T-helper 1 cell treated with Interleukin-12 subunit alpha and Interleukin-12 subunit beta and Interleukin-4 antibody, amounts not matched to agents 30 μg/mL and 1 μg/mL, for 36 hours (primary cell): ENCODE data around the gene GNAL.
"Not testable (repeated sequence)": the region's sequence is repeated elsewhere in the genome, so short reads cannot be mapped to it uniquely, and the experiment has no call there.

Source experiments
- H3K27ac Mint-ChIP-seq: one replicate; pipeline ENCODE4 v1.8.0; 2021; ENCODE audit warnings: mild to moderate bottlenecking, mixed read lengths
- H3K27me3 Mint-ChIP-seq: one replicate; pipeline ENCODE4 v1.8.0; 2021; ENCODE audit warnings: low read depth, mixed read lengths
- H3K36me3 Mint-ChIP-seq: one replicate; pipeline ENCODE4 v1.8.0; 2021; ENCODE audit warnings: low read depth, mixed read lengths
- H3K4me1 Mint-ChIP-seq: one replicate; pipeline ENCODE4 v1.8.0; 2021; ENCODE audit warnings: low read depth, mixed read lengths
- H3K4me3 Mint-ChIP-seq: one replicate; pipeline ENCODE4 v1.8.0; 2021; ENCODE audit warnings: mild to moderate bottlenecking, moderate library complexity, mixed read lengths
- H3K9me3 Mint-ChIP-seq: one replicate; pipeline ENCODE4 v1.8.0; 2021; ENCODE audit warnings: mixed read lengths

Gene GNAL

DNA sequence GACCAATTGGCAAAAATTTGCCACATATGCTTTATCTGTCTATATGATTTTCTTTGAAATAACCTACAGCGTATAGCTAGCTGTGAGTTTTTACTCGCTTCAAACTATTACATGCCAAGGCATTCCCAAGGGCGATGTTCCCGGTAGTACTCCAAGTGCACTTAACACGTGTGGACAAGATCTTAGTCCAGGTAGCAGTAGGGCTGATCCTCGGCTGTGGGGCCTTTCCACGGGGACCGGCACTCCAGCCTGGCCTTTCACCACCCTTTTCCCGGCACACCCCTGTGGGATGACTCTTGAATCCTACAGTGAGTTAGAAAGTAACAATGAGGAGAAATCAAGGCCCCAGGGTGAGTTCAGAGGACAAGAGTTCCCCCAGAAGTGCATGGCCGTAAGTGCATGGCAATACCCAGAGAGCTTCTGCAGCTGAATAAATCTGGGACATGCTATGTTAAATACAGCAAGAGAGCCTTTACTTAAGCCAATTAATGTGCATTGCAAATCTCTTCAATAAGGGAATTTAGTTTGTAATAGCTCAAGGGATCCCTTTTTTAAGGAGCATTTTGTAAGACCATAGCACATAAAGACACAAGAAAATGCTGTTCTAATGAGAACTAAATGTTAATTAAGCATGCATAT is 188.6 kb downstream of the GNAL start:
- peaks cover 6% of the 10 kb centered on the region for H3K9me3 Mint-ChIP-seq
- no peak overlapping the region for H3K27ac Mint-ChIP-seq
- H3K4me1 Mint-ChIP-seq = no peaks in the 10 kb centered on the region
- H3K36me3 Mint-ChIP-seq = no peaks in the 10 kb centered on the region
- no peaks in the 10 kb centered on the region for H3K27me3 Mint-ChIP-seq
- no peak overlapping the region for H3K4me3 Mint-ChIP-seq

DNA sequence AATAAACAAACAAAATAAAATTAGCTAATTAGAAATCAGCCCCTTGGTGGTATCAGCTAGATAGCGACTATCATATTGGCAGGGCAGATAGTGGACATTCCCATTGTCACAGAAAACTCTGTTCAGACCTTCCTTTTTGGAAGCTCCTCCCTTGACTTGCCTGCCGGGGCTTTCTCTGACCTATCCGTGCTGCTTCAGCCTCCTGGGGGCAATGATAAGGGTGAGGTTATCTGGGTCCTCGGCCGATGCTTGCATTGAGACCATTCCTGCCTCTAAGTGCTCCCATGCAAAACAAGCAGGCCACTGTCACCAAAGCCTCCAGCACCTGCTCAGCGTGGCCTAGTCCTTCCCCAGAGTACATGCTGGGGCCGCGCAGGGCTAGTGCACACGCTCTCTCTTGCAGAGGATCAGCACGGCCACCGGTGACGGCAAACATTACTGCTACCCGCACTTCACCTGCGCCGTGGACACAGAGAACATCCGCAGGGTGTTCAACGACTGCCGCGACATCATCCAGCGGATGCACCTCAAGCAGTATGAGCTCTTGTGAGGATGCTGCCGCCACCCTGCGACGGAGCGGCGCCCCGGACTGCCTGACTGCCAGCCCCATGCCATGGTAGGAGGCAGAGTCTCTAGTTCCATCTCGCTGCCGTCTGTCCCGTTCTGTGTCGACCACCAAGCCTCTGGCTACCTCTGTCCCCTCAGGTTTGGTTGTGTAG is 191.7 kb downstream of the GNAL start:
- Mint-ChIP-seq H3K36me3 (peaks cover 8% of the 10 kb centered on the region), H3K9me3 (peaks cover 2% of the 10 kb centered on the region), H3K4me3 (no peak overlapping the region), H3K27ac (no peak overlapping the region), H3K4me1 (no peaks in the 10 kb centered on the region), H3K27me3 (no peaks in the 10 kb centered on the region)

DNA sequence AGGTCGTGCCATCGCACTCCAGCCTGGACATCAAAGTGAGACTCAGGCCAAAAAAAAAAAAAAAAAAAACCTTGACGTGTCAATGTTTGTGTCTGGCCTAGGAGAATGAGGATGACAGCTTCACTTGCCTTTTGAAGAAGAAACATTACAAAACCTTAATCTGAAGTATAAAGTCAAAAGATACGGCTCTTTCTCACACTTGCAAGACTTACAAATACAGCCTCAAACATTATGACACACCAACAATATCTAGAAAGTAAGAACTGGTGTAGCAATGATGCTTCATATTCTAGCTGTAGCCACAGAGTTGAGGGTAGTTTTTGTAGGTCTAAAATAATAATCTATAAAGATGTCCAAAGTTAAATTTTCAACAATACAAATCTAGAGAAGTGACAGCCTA is 193.6 kb downstream of the GNAL start:
- Mint-ChIP-seq H3K4me3 (no peak overlapping the region), H3K27me3 (no peaks in the 10 kb centered on the region), H3K4me1 (no peaks in the 10 kb centered on the region), H3K27ac (no peak overlapping the region), H3K36me3 (peaks cover 13% of the 10 kb centered on the region), H3K9me3 (no peaks in the 10 kb centered on the region)

DNA sequence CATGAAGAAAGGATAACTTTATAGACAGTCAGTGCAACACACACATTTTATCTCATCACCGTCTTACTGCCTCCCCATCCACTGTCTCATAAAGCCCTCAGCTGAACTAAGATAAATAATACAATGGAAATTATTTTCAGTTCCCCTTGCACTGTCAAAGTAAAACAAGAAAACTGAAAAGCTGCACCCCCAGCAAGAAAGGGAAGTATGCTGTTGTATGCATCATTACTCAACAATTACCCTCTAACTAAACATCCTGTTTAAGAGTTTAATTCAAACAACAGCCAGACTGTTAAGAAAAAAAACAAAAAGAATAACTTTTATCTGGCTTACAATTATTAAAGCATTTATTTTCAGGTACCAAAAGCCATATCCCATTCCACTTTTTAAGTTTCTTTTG is 194.1 kb downstream of the GNAL start:
- Mint-ChIP-seq H3K4me1 (no peaks in the 10 kb centered on the region), H3K27me3 (no peaks in the 10 kb centered on the region), H3K9me3 (no peaks in the 10 kb centered on the region), H3K27ac (no peak overlapping the region), H3K4me3 (no peak overlapping the region), H3K36me3 (peaks cover 16% of the 10 kb centered on the region)

DNA sequence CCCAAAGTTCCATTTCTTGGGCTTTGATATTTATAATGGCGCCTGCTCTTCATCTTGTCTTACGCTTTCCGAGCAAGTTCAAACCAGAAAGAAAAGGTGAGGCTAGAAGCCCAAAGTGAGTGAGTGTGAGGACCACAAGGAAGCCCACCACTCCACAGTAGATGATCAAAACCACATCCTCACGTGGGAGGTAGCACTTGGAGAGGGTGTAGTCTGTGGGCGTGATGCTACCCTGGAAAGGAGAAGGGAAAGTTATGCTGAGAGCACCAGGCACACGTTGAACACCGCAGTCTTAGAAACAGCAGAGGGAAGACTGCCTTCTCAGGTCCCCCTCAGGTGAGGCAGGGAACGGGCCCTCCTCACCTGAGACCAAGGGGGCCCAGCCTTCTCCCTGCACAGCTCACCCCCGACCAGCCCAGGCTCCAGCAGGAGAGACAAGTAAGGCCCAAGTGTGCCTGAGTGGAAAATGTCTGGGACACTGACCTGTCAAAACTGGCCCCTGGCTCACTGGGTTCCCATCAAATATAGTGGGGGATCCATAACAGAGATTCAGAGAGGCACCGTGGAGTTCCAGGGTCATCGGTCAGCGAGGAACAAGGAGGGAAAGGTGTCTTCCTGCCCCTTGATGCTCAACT is 195.4 kb downstream of the GNAL start:
- no peaks in the 10 kb centered on the region for H3K4me1 Mint-ChIP-seq
- H3K4me3 Mint-ChIP-seq = no peak overlapping the region
- peaks cover 20% of the 10 kb centered on the region for H3K36me3 Mint-ChIP-seq
- H3K27me3 Mint-ChIP-seq = no peaks in the 10 kb centered on the region
- no peak overlapping the region for H3K27ac Mint-ChIP-seq
- no peaks in the 10 kb centered on the region for H3K9me3 Mint-ChIP-seq

DNA sequence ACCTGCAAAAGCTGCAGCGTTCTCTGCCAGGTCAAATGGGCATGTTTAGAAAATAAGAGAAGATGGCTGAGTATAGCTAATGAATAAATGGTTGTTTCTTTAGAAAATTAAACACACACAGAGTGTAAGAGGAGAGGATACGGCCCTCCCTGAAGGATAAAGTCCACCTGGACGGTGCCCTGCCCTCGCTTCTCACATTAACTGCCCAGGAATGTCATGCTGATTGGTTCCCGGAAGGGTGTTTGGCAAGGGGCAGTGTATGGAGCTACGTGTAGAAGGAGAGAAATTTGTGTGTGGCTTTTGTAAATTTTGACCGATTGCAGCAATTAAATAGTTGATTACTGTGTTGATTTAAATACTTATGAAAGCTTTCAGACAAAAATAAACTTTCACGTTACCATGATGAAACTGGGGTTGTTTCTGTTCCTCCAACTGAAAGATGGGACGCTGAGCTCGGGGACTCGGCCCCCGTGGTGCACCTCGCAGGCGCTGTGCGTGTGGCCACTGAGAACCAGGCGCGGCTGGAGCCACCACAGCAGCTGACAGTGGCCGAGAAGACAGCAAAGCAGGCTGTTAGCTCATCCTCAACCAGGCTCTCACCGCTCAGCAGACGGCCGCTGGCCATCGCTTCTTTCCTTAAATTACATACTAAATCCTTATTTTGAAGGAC is 196.3 kb downstream of the GNAL start:
- Mint-ChIP-seq H3K36me3 (peaks cover 21% of the 10 kb centered on the region), H3K4me3 (no peak overlapping the region), H3K27ac (no peak overlapping the region), H3K9me3 (no peaks in the 10 kb centered on the region), H3K27me3 (no peaks in the 10 kb centered on the region), H3K4me1 (no peaks in the 10 kb centered on the region)

DNA sequence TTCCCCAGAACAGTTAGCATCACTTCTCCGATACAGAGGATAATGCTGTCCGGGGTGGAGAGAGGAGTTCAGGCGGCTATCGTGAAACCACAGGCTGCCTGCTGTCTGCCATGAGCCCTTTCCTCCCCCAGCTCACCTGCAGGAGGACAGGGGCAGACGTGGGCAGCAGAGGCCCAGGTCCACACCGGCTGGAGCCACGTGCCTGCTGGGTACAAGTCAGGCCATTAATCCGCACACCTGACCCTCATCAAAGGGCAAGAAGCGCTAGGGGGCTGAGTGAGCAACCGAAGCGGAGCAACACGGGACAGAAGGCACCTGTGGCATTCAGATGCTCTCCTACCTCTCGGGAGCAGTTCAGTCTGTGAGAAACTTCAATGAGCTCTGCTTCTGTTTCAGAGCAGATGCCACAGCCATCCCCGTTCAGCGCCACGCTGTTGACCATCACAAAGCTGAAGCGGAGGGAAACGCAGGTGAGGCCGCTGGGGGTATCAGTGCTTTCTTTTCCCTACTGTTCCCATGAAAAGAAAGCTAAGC is 197.6 kb downstream of the GNAL start:
- no peaks in the 10 kb centered on the region for H3K4me1 Mint-ChIP-seq
- H3K4me3 Mint-ChIP-seq = no peak overlapping the region
- H3K9me3 Mint-ChIP-seq = no peaks in the 10 kb centered on the region
- no peak overlapping the region for H3K27ac Mint-ChIP-seq
- no peaks in the 10 kb centered on the region for H3K27me3 Mint-ChIP-seq
- peaks cover 24% of the 10 kb centered on the region for H3K36me3 Mint-ChIP-seq

DNA sequence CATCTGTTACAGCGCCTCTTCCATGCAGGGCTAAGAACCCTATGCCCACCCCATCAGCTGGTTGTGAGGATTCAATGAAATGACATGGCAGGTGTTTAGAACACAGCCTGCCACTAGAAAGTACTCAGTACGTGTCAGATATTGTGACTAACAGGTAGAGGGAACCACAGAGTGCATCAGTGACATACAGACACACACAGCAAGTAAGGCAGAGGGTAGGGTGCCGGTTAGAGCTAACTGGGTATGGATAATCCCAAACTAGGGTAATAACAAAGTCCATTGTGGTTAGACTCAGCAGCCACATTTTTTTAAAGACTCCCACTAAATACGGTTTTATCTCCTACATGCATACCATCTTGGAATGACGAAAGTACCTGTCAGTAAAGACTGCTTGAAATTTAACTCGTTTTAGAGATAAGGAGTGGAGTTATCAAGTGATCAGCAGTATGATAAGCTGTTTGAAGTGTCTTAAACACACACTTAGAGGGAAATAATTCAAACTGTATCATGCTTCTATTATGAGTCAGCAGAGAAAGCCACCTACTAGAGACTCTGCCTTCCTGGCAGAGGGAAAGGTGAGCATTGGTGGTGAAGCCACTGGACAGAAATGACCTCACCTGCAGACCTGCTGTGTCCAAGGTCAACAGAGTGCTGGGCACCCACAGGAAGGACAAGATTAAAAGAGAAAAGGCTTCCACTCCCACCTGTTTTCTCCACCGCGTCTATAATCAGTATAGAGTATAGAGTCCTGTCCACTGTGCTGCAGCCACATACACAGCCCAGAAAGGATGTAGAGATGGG is 198.5 kb downstream of the GNAL start:
- no peaks in the 10 kb centered on the region for H3K4me1 Mint-ChIP-seq
- H3K27ac Mint-ChIP-seq = no peak overlapping the region
- H3K9me3 Mint-ChIP-seq = no peaks in the 10 kb centered on the region
- H3K4me3 Mint-ChIP-seq = no peak overlapping the region
- peaks cover 26% of the 10 kb centered on the region for H3K36me3 Mint-ChIP-seq
- H3K27me3 Mint-ChIP-seq = no peaks in the 10 kb centered on the region

DNA sequence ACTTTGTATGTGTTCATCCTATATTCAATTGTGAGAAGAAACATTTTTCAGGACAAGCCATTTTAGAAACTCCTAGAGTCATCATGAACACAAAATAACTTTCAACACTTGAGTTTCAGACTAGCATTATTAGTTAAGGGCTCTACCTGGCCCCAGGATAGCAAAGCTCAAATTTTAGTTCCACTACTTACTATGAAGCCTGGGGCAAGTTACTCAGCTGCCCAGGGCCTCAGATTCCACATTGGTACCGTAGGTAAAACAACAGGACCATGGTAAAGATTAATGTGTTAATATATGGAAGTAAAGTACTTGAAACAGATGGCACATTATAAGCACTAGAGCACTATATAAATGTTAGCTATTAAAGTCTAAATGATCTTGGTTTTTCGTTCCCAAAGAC is 199.7 kb downstream of the GNAL start:
- no peaks in the 10 kb centered on the region for H3K9me3 Mint-ChIP-seq
- peaks cover 34% of the 10 kb centered on the region for H3K36me3 Mint-ChIP-seq
- no peaks in the 10 kb centered on the region for H3K27me3 Mint-ChIP-seq
- no peak overlapping the region for H3K4me3 Mint-ChIP-seq
- H3K4me1 Mint-ChIP-seq = peaks cover 2% of the 10 kb centered on the region
- no peak overlapping the region for H3K27ac Mint-ChIP-seq

DNA sequence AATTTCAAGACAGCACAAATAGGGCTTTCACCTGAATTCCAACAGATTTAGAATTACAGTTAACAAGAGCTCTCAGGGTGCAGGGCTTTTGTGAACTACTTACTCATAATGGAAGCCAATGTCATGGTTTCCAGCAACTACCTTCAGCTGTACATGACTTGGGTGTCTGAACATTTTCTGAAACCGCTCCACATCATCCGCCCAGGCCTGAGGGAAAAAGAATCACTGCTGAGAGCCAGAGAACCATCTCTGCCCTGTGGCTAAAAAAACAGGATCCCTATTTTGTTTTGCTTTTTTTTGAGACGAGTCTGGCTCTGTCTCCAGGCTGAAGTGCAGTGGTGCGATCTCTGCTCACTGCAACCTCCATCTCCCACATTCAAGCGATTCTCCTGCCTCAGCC is 200.2 kb downstream of the GNAL start:
- no peak overlapping the region for H3K27ac Mint-ChIP-seq
- no peaks in the 10 kb centered on the region for H3K27me3 Mint-ChIP-seq
- H3K4me3 Mint-ChIP-seq = no peak overlapping the region
- peaks cover 5% of the 10 kb centered on the region for H3K4me1 Mint-ChIP-seq
- no peaks in the 10 kb centered on the region for H3K9me3 Mint-ChIP-seq
- peaks cover 35% of the 10 kb centered on the region for H3K36me3 Mint-ChIP-seq

DNA sequence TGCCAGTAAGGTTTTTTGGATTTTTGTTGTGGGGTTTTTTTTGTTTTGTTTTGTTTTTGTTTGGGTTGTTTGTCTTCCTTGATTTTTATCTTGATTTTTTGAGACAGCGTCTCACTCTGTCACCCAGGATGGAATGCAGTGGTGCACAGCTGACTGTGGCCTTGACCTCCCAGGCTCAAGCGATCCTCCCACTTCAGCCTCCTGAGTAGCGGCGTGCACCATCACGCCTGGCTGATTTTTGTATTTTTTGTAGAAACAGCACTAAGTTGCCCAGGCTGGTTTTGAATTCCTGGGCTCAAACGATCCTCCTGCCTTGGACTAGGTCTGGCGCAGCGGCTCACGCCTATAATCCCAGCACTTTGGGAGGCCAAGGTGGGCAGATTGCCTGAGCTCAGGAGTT is 202.7 kb downstream of the GNAL start:
- H3K27ac Mint-ChIP-seq = no peak overlapping the region

DNA sequence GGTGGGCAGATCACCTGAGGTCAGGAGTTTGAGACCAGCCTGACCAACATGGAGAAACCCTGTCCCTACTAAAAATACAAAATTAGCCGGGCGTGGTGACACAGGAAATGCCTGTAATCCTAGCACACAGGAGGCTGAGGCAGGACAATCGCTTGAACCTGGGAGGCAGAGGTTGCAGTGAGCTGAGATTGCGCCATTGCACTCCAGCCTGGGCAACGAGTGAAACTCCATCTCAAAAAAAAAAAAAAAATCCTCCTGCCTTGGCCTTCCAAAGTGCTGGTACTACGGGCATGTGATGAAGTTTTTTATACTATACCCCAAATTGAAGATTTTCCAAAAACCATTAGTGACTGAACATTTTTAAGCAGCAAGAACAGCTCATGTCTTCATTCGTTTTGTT is 203.4 kb downstream of the GNAL start:
- H3K9me3 Mint-ChIP-seq, H3K4me3 Mint-ChIP-seq, H3K27ac Mint-ChIP-seq, H3K4me1 Mint-ChIP-seq, H3K27me3 Mint-ChIP-seq: not testable (repeated sequence)
- H3K36me3 Mint-ChIP-seq = peaks cover 42% of the 10 kb centered on the region

More for the DNA sequence above, 202.7 kb downstream of the GNAL start:
- H3K9me3 Mint-ChIP-seq = no peaks in the 10 kb centered on the region
- H3K4me1 Mint-ChIP-seq = peaks cover 5% of the 10 kb centered on the region
- H3K4me3 Mint-ChIP-seq = no peak overlapping the region
- H3K36me3 Mint-ChIP-seq = peaks cover 40% of the 10 kb centered on the region
- no peaks in the 10 kb centered on the region for H3K27me3 Mint-ChIP-seq

DNA sequence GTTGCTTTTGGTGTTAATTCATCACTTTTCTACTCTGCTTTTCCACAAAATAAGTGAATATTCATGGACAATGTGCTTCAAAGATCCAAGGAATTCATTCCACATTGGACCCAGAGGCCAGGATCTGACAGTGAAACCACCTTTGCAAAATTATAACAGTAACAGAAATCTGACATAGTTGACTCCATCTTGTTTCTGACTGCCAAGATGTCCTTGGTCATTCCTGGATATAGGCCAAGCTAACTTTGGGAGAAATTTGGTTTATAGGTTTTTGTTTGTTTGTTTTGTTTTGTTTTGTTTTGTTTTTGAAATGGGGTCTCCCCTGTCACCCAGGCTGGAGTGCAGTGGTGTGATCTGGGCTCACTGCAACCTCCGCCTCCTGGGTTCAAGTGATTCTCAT is 208.7 kb downstream of the GNAL start:
- peaks cover 35% of the 10 kb centered on the region for H3K36me3 Mint-ChIP-seq
- no peaks in the 10 kb centered on the region for H3K9me3 Mint-ChIP-seq
- H3K4me3 Mint-ChIP-seq = no peak overlapping the region
- H3K4me1 Mint-ChIP-seq = peaks cover 5% of the 10 kb centered on the region
- H3K27me3 Mint-ChIP-seq = no peaks in the 10 kb centered on the region
- no peak overlapping the region for H3K27ac Mint-ChIP-seq

DNA sequence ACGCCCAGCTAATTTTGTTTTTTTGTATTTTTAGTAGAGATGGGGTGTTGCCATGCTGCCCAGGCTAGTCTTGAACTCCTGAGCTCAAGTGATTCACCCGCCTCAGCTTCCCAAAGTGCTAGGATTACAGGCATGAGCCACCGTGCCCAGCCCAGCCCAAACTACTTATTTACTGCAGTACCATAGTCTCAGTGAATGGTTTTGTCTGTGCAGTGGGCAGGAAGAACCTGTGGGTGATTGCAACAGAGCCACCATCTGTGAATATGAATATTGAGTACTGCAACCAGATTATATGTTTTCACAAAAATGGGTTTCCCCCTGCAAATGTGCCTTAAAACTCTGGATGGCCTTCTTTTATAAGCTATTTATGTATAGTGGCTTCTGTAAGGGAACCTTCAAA is 210.0 kb downstream of the GNAL start:
- Mint-ChIP-seq H3K36me3 (peaks cover 31% of the 10 kb centered on the region), H3K27me3 (no peaks in the 10 kb centered on the region), H3K4me1 (peaks cover 3% of the 10 kb centered on the region), H3K9me3 (no peaks in the 10 kb centered on the region), H3K4me3 (no peak overlapping the region), H3K27ac (no peak overlapping the region)
